Esophagus squamous epithelium (tissue), 5 donors: ENCODE data around the gene MBD6. TPM values are rescaled to one million over a fixed set of nuclear protein-coding genes. Genes with fewer than 3 reads are reported as not detected.
A peak's percentile ranks its signal among the peaks of the same experiment; 100 is the strongest.

ENCODE experiments used
- DNase-seq: peaks from one replicate; lab custom pipeline; 2025; lab: John Stamatoyannopoulos, UW
- H3K27ac ChIP-seq, 4 donors: fragments of 200-600 bp; sonication (generic); one replicate each; pipeline ENCODE4 v1.5.1; 2016 to 2019; ENCODE audit warnings: mild to moderate bottlenecking in 1 of 4
- H3K27me3 ChIP-seq, 4 donors: fragments of 200-600 bp; sonication (generic); 1 replicate in 3 of 4; 2 replicates in 1 of 4; pipeline versions ENCODE4 v1.5.1 to v1.6.0; 2017 to 2021; ENCODE audit warnings: antibody characterized with exemption in 1 of 4
- H3K36me3 ChIP-seq, 3 donors: fragments of 200-600 bp; sonication (generic); one replicate each; pipeline ENCODE4 v1.5.1; 2016 to 2019
- H3K4me1 ChIP-seq, 3 donors: fragments of 200-600 bp; sonication (generic); one replicate each; pipeline ENCODE4 v1.5.1; 2017 to 2019
- H3K4me3 ChIP-seq, 4 donors: fragments of 200-600 bp; sonication (generic); 1 replicate in 3 of 4; 2 replicates in 1 of 4; pipeline ENCODE4 v1.5.1; 2016 to 2019; ENCODE audit warnings: mild to moderate bottlenecking in 2 of 4, moderate library complexity in 1 of 4
- H3K9me3 ChIP-seq, 3 donors: fragments of 200-600 bp; sonication (generic); one replicate each; pipeline ENCODE4 v1.5.1; 2016 to 2019
- POLR2A ChIP-seq, 4 donors: fragments of 450-650 bp; IDR thresholded peaks; one replicate each; pipeline ENCODE4 v1.6.1; 2017; ENCODE audit warnings: antibody characterized with exemption in 4 of 4, mild to moderate bottlenecking in 4 of 4, moderate library complexity in 3 of 4
- WGBS, 2 donors: methylation state at CpG; one replicate each; pipeline ENCODE4 v1.1.5; 2018; 5-methylcytosine and 5-hydroxymethylcytosine counted together
- intact Hi-C: fragments of 100-400 bp; cut with DNase I; formaldehyde crosslinking; loops from one replicate; pipeline ENCODE4 v1.15.0; 2022
- total RNA-seq, 4 donors: library from RNA; depleted of rRNA; stranded (reverse); fragments of >200 nt; gene quantifications; one replicate each; pipeline ENCODE4 v1.1.0, GENCODE V29; 2016
- TF ChIP-seq, protein P1 (sequence below), 6 experiments: fragments of 450-650 bp in 4 of 6; fragments of 200-600 bp in 2 of 6; sonication (generic) in 2 of 6; IDR thresholded peaks; one replicate each; pipeline ENCODE4 v1.5.1; 2016 to 2019; ENCODE audit warnings: antibody characterized with exemption in 6 of 6, mild to moderate bottlenecking in 4 of 6, moderate library complexity in 4 of 6
- donor health status: DM: yes; HTN: yes; CAD: no.

Gene MBD6, protein sequence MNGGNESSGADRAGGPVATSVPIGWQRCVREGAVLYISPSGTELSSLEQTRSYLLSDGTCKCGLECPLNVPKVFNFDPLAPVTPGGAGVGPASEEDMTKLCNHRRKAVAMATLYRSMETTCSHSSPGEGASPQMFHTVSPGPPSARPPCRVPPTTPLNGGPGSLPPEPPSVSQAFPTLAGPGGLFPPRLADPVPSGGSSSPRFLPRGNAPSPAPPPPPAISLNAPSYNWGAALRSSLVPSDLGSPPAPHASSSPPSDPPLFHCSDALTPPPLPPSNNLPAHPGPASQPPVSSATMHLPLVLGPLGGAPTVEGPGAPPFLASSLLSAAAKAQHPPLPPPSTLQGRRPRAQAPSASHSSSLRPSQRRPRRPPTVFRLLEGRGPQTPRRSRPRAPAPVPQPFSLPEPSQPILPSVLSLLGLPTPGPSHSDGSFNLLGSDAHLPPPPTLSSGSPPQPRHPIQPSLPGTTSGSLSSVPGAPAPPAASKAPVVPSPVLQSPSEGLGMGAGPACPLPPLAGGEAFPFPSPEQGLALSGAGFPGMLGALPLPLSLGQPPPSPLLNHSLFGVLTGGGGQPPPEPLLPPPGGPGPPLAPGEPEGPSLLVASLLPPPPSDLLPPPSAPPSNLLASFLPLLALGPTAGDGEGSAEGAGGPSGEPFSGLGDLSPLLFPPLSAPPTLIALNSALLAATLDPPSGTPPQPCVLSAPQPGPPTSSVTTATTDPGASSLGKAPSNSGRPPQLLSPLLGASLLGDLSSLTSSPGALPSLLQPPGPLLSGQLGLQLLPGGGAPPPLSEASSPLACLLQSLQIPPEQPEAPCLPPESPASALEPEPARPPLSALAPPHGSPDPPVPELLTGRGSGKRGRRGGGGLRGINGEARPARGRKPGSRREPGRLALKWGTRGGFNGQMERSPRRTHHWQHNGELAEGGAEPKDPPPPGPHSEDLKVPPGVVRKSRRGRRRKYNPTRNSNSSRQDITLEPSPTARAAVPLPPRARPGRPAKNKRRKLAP
- 10 to 100 TPM; 13.8 to 33.2 (median 17.6) TPM for total RNA-seq

DNA sequence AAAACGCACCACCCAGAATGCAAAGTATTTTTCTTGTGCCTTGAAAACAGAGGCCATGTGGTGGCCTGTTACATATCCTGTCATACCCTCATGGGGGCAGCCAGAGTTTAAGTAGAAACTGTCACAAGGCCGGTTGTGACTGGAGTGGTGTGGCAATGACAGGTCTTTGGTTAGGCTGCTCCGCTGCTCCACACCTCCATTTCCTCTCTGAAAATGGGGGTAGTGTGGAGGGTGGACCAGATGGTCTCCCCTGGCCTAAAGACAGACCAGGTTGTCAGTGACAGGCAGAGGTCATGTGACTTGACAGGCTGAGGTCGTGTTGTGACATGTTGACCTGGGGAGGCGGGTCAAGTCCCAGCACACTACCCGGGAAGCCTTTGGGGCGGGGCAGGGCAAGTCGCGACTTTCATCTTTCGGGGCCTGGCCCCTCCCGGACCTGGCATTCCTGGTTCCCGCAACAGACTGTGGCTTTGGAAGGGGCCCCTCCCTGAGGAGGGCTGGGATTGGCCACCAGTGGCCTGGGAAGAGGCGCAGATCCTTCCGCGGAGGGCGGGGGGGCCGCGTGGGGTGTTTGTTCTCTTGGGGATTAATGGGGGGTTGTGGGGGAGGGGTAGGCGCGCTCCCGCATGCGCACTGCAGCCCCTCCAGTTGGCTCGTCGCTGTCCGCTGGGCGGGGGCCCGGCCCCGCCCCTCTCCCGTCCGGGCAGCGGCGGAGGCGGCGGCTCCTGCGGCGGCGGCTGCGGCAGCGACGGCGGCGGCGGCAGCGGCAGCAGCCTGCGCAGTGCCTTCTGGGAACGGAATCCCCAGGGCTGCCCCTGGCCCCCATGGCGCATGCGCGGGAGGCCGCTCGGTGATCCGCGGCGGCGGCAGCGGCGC lies at the start of gene MBD6:
Gene MBD6, plus strand, starts transcription at position 814 of the 876 bp plus-strand sequence. CDS start 1,480 bp downstream, outside the sequence.
- intact Hi-C loops: no loop called here
- Histone ChIP-seq H3K4me3 (peak within 1 kb of the TSS; percentile 69 to 93 (median 72)), H3K36me3 (peaks cover 23 to 45% (median 26%) of the 10 kb centered on the region in 3 donors), H3K4me1 (peaks cover 51 to 84% (median 57%) of the 10 kb centered on the region in 3 donors), H3K9me3 (no peaks in the 10 kb centered on the region), H3K27me3 (no peaks in the 10 kb centered on the region), H3K27ac (peak within 1 kb of the TSS; percentile 96 to 100 (median 99))
- TF ChIP-seq, protein P1, sequence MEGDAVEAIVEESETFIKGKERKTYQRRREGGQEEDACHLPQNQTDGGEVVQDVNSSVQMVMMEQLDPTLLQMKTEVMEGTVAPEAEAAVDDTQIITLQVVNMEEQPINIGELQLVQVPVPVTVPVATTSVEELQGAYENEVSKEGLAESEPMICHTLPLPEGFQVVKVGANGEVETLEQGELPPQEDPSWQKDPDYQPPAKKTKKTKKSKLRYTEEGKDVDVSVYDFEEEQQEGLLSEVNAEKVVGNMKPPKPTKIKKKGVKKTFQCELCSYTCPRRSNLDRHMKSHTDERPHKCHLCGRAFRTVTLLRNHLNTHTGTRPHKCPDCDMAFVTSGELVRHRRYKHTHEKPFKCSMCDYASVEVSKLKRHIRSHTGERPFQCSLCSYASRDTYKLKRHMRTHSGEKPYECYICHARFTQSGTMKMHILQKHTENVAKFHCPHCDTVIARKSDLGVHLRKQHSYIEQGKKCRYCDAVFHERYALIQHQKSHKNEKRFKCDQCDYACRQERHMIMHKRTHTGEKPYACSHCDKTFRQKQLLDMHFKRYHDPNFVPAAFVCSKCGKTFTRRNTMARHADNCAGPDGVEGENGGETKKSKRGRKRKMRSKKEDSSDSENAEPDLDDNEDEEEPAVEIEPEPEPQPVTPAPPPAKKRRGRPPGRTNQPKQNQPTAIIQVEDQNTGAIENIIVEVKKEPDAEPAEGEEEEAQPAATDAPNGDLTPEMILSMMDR (IDR thresholded peaks at IDR 0.05): peak in 1 of 6 experiments; percentile 1
- peak in 2 of 4 donors; percentile 44 to 55 for TF ChIP-seq POLR2A (IDR thresholded peaks at IDR 0.05)
- DNase-seq: peak; percentile 76
- WGBS, 2 donors: 0 to 4% methylated on average over 1 to 2 of the region's 57 CpGs

DNA sequence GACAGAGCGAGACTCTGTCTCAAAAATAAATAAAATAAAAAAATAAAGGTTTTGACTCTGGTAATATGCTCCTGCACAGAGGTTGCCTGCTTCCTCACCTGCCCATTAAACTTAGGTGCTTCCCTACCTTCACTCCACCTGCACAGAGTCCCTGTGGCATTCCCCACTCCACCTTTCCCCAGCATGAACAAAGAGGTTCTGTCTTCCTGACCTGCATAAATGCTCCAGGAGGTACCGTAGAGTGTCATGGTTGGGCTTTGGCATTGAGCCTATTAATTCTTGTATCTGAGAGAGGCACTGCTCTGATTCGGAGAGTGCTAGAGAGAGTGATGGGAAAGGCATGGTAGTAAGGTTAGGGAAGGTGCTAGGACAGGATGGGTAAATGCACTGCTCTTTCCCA lies 49.2 kb upstream of the MBD6 start:
- Histone ChIP-seq H3K4me3 (no peak overlapping the region), H3K9me3 (no peaks in the 10 kb centered on the region), H3K36me3 (no peaks in the 10 kb centered on the region), H3K27me3 (peaks cover 8 to 99% (median 18%) of the 10 kb centered on the region in 4 donors), H3K4me1 (peaks cover 16 to 22% (median 18%) of the 10 kb centered on the region in 3 donors), H3K27ac (no peak overlapping the region)
- DNase-seq: no peak
- WGBS, 2 donors: 49% methylated on average over 3 of the region's 3 CpGs
- intact Hi-C loops: no loop called here
- TF ChIP-seq, protein P1 (IDR thresholded peaks at IDR 0.05): no peak
- TF ChIP-seq POLR2A (IDR thresholded peaks at IDR 0.05): no peak

DNA sequence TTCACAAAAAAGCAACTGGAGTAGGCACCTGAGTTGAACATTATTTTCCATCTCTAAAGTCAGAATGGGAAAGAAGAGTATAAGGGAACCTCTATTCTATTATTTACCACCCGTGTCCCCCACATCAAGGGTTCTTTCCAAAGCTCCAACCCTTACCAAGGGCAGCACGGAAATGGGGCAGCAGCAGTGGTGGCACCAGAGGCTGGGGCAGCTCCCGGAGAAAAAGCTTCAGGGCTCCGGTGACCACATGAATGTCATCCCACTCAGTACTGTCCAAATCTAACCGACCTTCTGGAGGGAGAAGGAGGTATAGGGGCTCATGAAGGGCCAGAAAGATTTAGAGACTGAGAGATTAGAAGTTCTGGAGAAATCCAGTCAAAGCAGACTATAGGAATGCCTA lies 48.7 kb upstream of the MBD6 start:
- H3K9me3 ChIP-seq: no peaks in the 10 kb centered on the region
- no peak for DNase-seq
- H3K4me1 ChIP-seq: peaks cover 16 to 27% (median 18%) of the 10 kb centered on the region in 3 donors
- intact Hi-C loops: no loop called here
- H3K27ac ChIP-seq: no peak overlapping the region
- WGBS, 2 donors: 75 to 83% methylated on average over 1 to 5 of the region's 5 CpGs
- H3K27me3 ChIP-seq: peaks cover 8 to 98% (median 18%) of the 10 kb centered on the region in 4 donors
- H3K4me3 ChIP-seq: no peak overlapping the region
- TF ChIP-seq POLR2A (IDR thresholded peaks at IDR 0.05): no peak
- TF ChIP-seq, protein P1 (IDR thresholded peaks at IDR 0.05): no peak
- H3K36me3 ChIP-seq: no peaks in the 10 kb centered on the region

DNA sequence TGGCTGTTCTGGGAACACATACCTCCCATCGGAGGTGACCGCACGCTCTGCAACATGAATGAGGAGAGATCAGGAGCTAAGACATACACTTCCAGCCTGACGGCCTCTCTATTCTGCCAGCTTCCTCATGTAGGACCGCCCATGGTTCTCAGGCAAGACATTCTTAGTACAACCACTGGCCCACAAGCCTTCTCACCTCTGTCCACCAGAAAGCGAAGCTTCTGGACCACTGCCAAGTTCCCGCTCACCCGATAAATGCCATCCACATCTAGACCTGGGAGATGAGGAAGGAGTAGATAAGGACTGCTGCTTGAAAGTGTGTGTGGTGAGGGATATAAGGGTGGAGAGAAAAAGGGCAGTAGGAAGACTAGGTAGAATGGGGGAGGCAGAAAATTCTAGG lies 48.2 kb upstream of the MBD6 start:
- H3K9me3 ChIP-seq: no peaks in the 10 kb centered on the region
- no peak overlapping the region for H3K27ac ChIP-seq
- DNase-seq: no peak
- H3K4me1 ChIP-seq: peaks cover 16 to 28% (median 18%) of the 10 kb centered on the region in 3 donors
- H3K27me3 ChIP-seq: peaks cover 8 to 97% (median 18%) of the 10 kb centered on the region in 4 donors
- TF ChIP-seq POLR2A (IDR thresholded peaks at IDR 0.05): no peak
- TF ChIP-seq, protein P1 (IDR thresholded peaks at IDR 0.05): no peak
- no peaks in the 10 kb centered on the region for H3K36me3 ChIP-seq
- intact Hi-C loops: no loop called here
- H3K4me3 ChIP-seq: no peak overlapping the region
- WGBS, 2 donors: 75 to 88% methylated on average over 8 of the region's 8 CpGs
